HEK293 (cell line): ENCODE data around the gene PDZD4.
A peak's percentile ranks its signal among the peaks of the same experiment; 100 is the strongest.

Source experiments
- CTCF ChIP-seq: fragments of 450-650 bp; formaldehyde crosslinking; IDR thresholded peaks from 2 replicates; pipeline ENCODE4 v1.5.1; 2016; ENCODE audit warnings: missing biosample characterization, missing genetic modification characterization
- GLI2 ChIP-seq: fragments of 450-650 bp; formaldehyde crosslinking; IDR thresholded peaks from 2 replicates; pipeline ENCODE4; 2017; ENCODE audit warnings: missing biosample characterization, missing genetic modification characterization, low read depth, borderline replicate concordance
- GLIS2 ChIP-seq: fragments of 450-650 bp; formaldehyde crosslinking; IDR thresholded peaks from 2 replicates; pipeline ENCODE4 v1.5.1; 2016; ENCODE audit warnings: missing biosample characterization, missing genetic modification characterization
- KLF8 ChIP-seq: fragments of 450-650 bp; formaldehyde crosslinking; IDR thresholded peaks from 2 replicates; pipeline ENCODE4 v1.5.1; 2016; ENCODE audit warnings: missing biosample characterization, missing genetic modification characterization
- MZF1 ChIP-seq: fragments of 450-650 bp; formaldehyde crosslinking; IDR thresholded peaks from 2 replicates; pipeline ENCODE4 v1.5.1; 2017; ENCODE audit warnings: missing biosample characterization, missing genetic modification characterization, borderline replicate concordance
- PBX3 ChIP-seq: sonication (generic); formaldehyde crosslinking; IDR thresholded peaks from 2 replicates; pipeline ENCODE4 v1.8.1; 2022; ENCODE audit warnings: mild to moderate bottlenecking, moderate library complexity, missing genetic modification reagents
- YY1 ChIP-seq: fragments of 450-650 bp; formaldehyde crosslinking; IDR thresholded peaks from 2 replicates; pipeline ENCODE4 v1.5.1; 2018; ENCODE audit warnings: missing biosample characterization, missing genetic modification characterization
- ZNF133 ChIP-seq: fragments of 450-650 bp; formaldehyde crosslinking; IDR thresholded peaks from 2 replicates; pipeline ENCODE4 v1.5.1; 2016; ENCODE audit warnings: missing biosample characterization, missing genetic modification characterization
- ZNF223 ChIP-seq: fragments of 450-650 bp; formaldehyde crosslinking; IDR thresholded peaks from 2 replicates; pipeline ENCODE4 v1.5.1; 2016; ENCODE audit warnings: missing biosample characterization, missing genetic modification characterization
- ZNF292 ChIP-seq: fragments of 450-650 bp; formaldehyde crosslinking; IDR thresholded peaks from 2 replicates; pipeline ENCODE4 v1.5.1; 2016; ENCODE audit warnings: low read depth, missing biosample characterization, missing genetic modification characterization, borderline replicate concordance
- ZNF341 ChIP-seq: fragments of 450-650 bp; formaldehyde crosslinking; IDR thresholded peaks from 2 replicates; pipeline ENCODE4; 2016; ENCODE audit warnings: low read depth, missing biosample characterization, missing genetic modification characterization
- ZNF350 ChIP-seq: fragments of 450-650 bp; formaldehyde crosslinking; IDR thresholded peaks from 2 replicates; pipeline ENCODE4 v1.5.0; 2017; ENCODE audit warnings: missing biosample characterization, mild to moderate bottlenecking, missing genetic modification characterization
- ZNF354C ChIP-seq: fragments of 450-650 bp; formaldehyde crosslinking; IDR thresholded peaks from 2 replicates; pipeline ENCODE4 v1.5.1; 2016; ENCODE audit warnings: missing biosample characterization, missing genetic modification characterization, low read depth, borderline replicate concordance
- ZNF423 ChIP-seq: fragments of 450-650 bp; formaldehyde crosslinking; IDR thresholded peaks from 2 replicates; pipeline ENCODE4 v1.5.1; 2016; ENCODE audit warnings: missing biosample characterization, missing genetic modification characterization
- ZNF501 ChIP-seq: fragments of 450-650 bp; formaldehyde crosslinking; IDR thresholded peaks from 2 replicates; pipeline ENCODE4 v1.5.1; 2016; ENCODE audit warnings: missing biosample characterization, missing genetic modification characterization
- ZNF518A ChIP-seq: fragments of 450-650 bp; formaldehyde crosslinking; conservative IDR thresholded peaks from 2 replicates; pipeline ENCODE4 v1.5.1; 2016; ENCODE audit warnings: low read depth, missing biosample characterization, missing genetic modification characterization
- ZNF521 ChIP-seq: fragments of 450-650 bp; formaldehyde crosslinking; IDR thresholded peaks from 2 replicates; pipeline ENCODE4 v1.5.1; 2017; ENCODE audit warnings: missing biosample characterization, mild to moderate bottlenecking, missing genetic modification characterization
- ZNF529 ChIP-seq: fragments of 450-650 bp; formaldehyde crosslinking; IDR thresholded peaks from 2 replicates; pipeline ENCODE4 v1.5.1; 2017; ENCODE audit warnings: missing genetic modification characterization, missing biosample characterization; ENCODE audit not compliant: insufficient replicate concordance
- ZNF585B ChIP-seq: fragments of 450-650 bp; formaldehyde crosslinking; IDR thresholded peaks from 2 replicates; pipeline ENCODE4 v1.5.1; 2016; ENCODE audit warnings: missing biosample characterization, missing genetic modification characterization
- ZNF610 ChIP-seq: fragments of 450-650 bp; formaldehyde crosslinking; IDR thresholded peaks from 2 replicates; pipeline ENCODE4 v1.5.1; 2016; ENCODE audit warnings: missing biosample characterization, missing genetic modification characterization, borderline replicate concordance
- ZNF660 ChIP-seq: fragments of 450-650 bp; IDR thresholded peaks from 2 replicates; pipeline ENCODE4 v1.5.1; 2018; ENCODE audit warnings: missing biosample characterization, mild to moderate bottlenecking, missing genetic modification characterization
- ZNF670 ChIP-seq: fragments of 450-650 bp; formaldehyde crosslinking; IDR thresholded peaks from 2 replicates; pipeline ENCODE4 v1.5.1; 2016; ENCODE audit warnings: missing biosample characterization, missing genetic modification characterization, low read depth
- ZNF701 ChIP-seq: fragments of 450-650 bp; formaldehyde crosslinking; IDR thresholded peaks from 2 replicates; pipeline ENCODE4 v1.5.1; 2016; ENCODE audit warnings: missing biosample characterization, missing genetic modification characterization
- ZNF747 ChIP-seq: fragments of 450-650 bp; formaldehyde crosslinking; IDR thresholded peaks from 2 replicates; pipeline ENCODE4 v1.5.1; 2016; ENCODE audit warnings: missing biosample characterization, missing genetic modification characterization
- ZNF768 ChIP-seq: fragments of 450-650 bp; formaldehyde crosslinking; IDR thresholded peaks from 2 replicates; pipeline ENCODE4 v1.5.1; 2018; ENCODE audit warnings: missing biosample characterization, mild to moderate bottlenecking, missing genetic modification characterization
- ZNF791 ChIP-seq: fragments of 450-650 bp; formaldehyde crosslinking; IDR thresholded peaks from 2 replicates; pipeline ENCODE4 v1.5.1; 2016; ENCODE audit warnings: missing biosample characterization, missing genetic modification characterization
- ZNF837 ChIP-seq: fragments of 450-650 bp; formaldehyde crosslinking; IDR thresholded peaks from 2 replicates; pipeline ENCODE4 v1.5.1; 2016; ENCODE audit warnings: missing biosample characterization, missing genetic modification characterization
- ZSCAN4 ChIP-seq: fragments of 450-650 bp; formaldehyde crosslinking; IDR thresholded peaks from 2 replicates; pipeline ENCODE4 v1.5.1; 2017; ENCODE audit warnings: missing biosample characterization, missing genetic modification characterization
- TF ChIP-seq, protein P1 (sequence below): fragments of 450-650 bp; formaldehyde crosslinking; IDR thresholded peaks from 2 replicates; pipeline ENCODE4 v1.5.1; 2016; ENCODE audit warnings: missing biosample characterization, missing genetic modification characterization

PDZD4 gene

DNA sequence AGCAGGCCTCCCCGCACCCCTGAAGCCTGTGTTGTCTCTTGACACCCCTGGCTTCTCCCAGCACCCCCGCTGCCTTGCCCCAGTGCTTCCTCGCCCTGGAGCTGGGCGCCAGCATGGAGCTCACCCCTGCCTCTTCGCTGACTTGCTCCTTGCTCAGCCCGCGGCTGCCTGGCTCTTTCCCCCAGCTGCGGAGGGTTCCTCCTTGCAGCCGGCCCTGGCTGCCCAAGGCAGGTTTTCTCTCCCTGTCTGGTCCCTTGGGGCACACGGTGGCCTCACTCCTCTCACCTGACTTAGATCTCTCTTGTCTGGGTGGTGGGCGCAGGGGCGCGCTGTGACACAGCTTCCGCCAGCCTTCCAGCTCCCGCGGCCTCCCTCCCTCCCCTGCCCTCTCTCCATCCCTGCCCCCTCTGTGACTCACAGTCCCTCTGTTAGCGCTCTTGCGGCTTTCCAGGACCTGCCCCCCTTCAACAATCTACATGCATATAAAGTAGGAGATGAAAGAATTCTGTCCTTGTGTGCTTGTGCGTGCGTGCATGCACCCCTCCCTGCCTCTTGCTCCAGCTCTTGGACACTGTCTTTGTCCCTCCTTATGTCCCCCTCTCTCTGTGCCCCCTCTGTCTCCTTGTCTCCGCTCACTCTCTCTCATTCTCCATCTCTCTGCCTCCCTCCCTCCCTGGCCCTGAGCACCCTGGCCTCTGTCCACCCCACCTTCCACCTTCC lies 64.1 kb downstream of the PDZD4 start (continued):
- TF ChIP-seq ZNF529 (no peak), ZNF791 (tag by site-specific recombination) (no peak), ZNF585B (tag by site-specific recombination) (no peak), GLI2 (tag by site-specific recombination) (no peak), ZNF518A (no peak), KLF8 (peak; percentile 51; the same call in 1 of the 2 replicates), ZNF768 (no peak), ZNF350 (tag by site-specific recombination) (no peak), ZNF133 (tag by site-specific recombination) (no peak), ZNF223 (no peak), ZNF670 (tag by site-specific recombination) (no peak), ZNF610 (tag by site-specific recombination) (no peak), MZF1 (tag by site-specific recombination) (no peak), PBX3 (CRISPR knock-in tag) (no peak), ZNF423 (tag by site-specific recombination) (no peak), ZNF660 (tag by site-specific recombination) (no peak), YY1 (tag by site-specific recombination) (no peak), ZNF701 (tag by site-specific recombination) (no peak), ZSCAN4 (tag by site-specific recombination) (no peak; the same call in 1 of the 2 replicates), ZNF354C (tag by site-specific recombination) (no peak), ZNF501 (tag by site-specific recombination) (no peak), ZNF521 (no peak), ZNF837 (tag by site-specific recombination) (no peak), ZNF747 (tag by site-specific recombination) (no peak), CTCF (no peak), ZNF341 (tag by site-specific recombination) (peak; percentile 92), ZNF292 (no peak), GLIS2 (peak; percentile 74)
- TF ChIP-seq, protein P1, sequence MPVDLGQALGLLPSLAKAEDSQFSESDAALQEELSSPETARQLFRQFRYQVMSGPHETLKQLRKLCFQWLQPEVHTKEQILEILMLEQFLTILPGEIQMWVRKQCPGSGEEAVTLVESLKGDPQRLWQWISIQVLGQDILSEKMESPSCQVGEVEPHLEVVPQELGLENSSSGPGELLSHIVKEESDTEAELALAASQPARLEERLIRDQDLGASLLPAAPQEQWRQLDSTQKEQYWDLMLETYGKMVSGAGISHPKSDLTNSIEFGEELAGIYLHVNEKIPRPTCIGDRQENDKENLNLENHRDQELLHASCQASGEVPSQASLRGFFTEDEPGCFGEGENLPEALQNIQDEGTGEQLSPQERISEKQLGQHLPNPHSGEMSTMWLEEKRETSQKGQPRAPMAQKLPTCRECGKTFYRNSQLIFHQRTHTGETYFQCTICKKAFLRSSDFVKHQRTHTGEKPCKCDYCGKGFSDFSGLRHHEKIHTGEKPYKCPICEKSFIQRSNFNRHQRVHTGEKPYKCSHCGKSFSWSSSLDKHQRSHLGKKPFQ (tag by site-specific recombination) = no peak
